ENCODE measurements around the gene IFFO2. TPM values are rescaled to one million over a fixed set of nuclear protein-coding genes. Genes with fewer than 3 reads are reported as not detected.

Gene IFFO2
- total and polyA plus RNA-seq, 2 experiments from 2014 or later: 0.71 to 7.5 TPM

- no peaks in the 10 kb centered on the region; the same call in 1 of the 2 replicates for H4K20me1 ChIP-seq (replicated peaks; ENCODE audit: insufficient read depth)
- H2AFZ ChIP-seq: no peak overlapping the region
- H3K4me3 ChIP-seq: no peak overlapping the region
- peaks cover 2% of the 10 kb centered on the region for H3K27me3 Mint-ChIP-seq (ENCODE audit: insufficient read depth, low read depth, poor library complexity)
- H3K4me1 Mint-ChIP-seq: no peaks in the 10 kb centered on the region
- no peaks in the 10 kb centered on the region for H3K36me3 ChIP-seq (ENCODE audit: insufficient read depth)
- H3K36me3 Mint-ChIP-seq (ENCODE audit: low read depth): no peaks in the 10 kb centered on the region; the same call in 2 of the 3 replicates
- no peak overlapping the region for H3K4me3 Mint-ChIP-seq
- H3F3A ChIP-seq (replicated peaks; ENCODE audit: low read depth): no peaks in the 10 kb centered on the region
- TF ChIP-seq REST (IDR thresholded peaks at IDR 0.05; ENCODE audit: unreplicated experiment) (no peak), EZH2phosphoT487 (IDR thresholded peaks at IDR 0.05; ENCODE audit: unreplicated experiment) (no peak), STAT1 (IDR thresholded peaks at IDR 0.05; ENCODE audit: unreplicated experiment) (no peak), ZNF331 (CRISPR knock-in tag; IDR thresholded peaks at IDR 0.05; ENCODE audit: low read depth) (no peak), CREB1 (CRISPR knock-in tag; IDR thresholded peaks at IDR 0.05; ENCODE audit: low read depth) (no peak), ZNF462 (CRISPR knock-in tag; IDR thresholded peaks at IDR 0.05) (no peak), EZH2 (IDR thresholded peaks at IDR 0.05; ENCODE audit: low read depth, unreplicated experiment) (no peak), ZNF114 (CRISPR knock-in tag; IDR thresholded peaks at IDR 0.05) (no peak), CTCF (conservative IDR thresholded peaks at IDR 0.05; ENCODE audit: low read depth in 2 of 2) (no peak), ETS1 (IDR thresholded peaks at IDR 0.05) (no peak), JUNB (IDR thresholded peaks at IDR 0.05; ENCODE audit: unreplicated experiment) (no peak), POLR2AphosphoS5 (IDR thresholded peaks at IDR 0.05; ENCODE audit: low read depth) (no peak), NANOG (IDR thresholded peaks at IDR 0.05; ENCODE audit: borderline replicate concordance) (no peak)
- no peak overlapping the region for H3K27ac Mint-ChIP-seq
- H3K4me2 ChIP-seq: no peak overlapping the region
- no peak for ATAC-seq
- H3K9me2 ChIP-seq (ENCODE audit: insufficient read depth): no peaks in the 10 kb centered on the region
- H3K79me2 ChIP-seq (replicated peaks; ENCODE audit: insufficient read depth): no peaks in the 10 kb centered on the region
- H3K9me3 Mint-ChIP-seq: no peaks in the 10 kb centered on the region
- no peaks in the 10 kb centered on the region; the same call in 1 of the 2 replicates for H3K4me1 ChIP-seq (ENCODE audit: insufficient read depth)
- no peaks in the 10 kb centered on the region for H3K27me3 ChIP-seq (ENCODE audit: insufficient read depth)
- H3K27ac ChIP-seq (ENCODE audit: low read depth): no peak overlapping the region
- no peak for DNase-seq (ENCODE audit: low spot score)
Observed at GRCh38 chr1:18874600-18874999, 81.9 kb downstream of the IFFO2 start.
